ENCODE data around the gene DIPK1B. TPM values are rescaled to one million over a fixed set of nuclear protein-coding genes. Genes with fewer than 3 reads are reported as not detected.
"Not testable (repeated sequence)": the region's sequence is repeated elsewhere in the genome, so short reads cannot be mapped to it uniquely, and the experiment has no call there.

DIPK1B gene
- total RNA-seq, 1 donor from 2014 or later = 177 TPM

DNA sequence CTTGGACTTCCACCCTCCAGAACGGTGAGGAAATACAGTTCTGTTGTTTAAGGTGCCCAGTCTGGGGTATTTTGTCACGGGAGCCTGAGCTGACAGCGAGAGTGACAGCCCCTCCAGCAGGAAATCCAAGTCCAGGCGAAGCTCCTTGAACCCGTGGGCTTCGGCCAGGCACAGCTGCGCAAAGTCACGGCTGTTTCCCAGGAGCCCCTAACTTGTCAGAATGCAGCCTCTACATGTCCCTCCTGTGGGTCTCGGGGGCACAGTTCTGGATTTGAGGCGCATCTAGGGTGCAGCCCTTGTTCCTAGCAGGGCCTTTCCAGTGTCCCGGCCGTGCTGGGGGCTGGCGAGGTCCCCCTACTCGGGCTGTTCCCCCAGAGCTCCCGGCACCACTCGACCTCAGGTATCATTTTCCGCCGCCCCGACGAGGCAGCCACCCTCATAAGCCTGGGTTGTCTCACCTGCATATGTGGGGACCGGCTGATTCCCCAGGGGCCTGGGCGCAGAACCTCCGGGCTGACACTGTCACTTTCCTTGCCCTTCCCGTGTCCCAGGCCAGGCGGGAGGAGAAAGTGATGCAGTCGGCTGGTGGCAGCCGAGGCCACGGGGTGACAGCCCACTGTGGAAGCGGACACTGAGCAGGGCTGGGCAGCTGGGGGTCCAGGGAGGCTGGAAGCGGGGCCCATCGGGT lies 41.1 kb downstream of the DIPK1B start:
- DNase-seq (ENCODE audit: low read depth, low spot score) = no peak

DNA sequence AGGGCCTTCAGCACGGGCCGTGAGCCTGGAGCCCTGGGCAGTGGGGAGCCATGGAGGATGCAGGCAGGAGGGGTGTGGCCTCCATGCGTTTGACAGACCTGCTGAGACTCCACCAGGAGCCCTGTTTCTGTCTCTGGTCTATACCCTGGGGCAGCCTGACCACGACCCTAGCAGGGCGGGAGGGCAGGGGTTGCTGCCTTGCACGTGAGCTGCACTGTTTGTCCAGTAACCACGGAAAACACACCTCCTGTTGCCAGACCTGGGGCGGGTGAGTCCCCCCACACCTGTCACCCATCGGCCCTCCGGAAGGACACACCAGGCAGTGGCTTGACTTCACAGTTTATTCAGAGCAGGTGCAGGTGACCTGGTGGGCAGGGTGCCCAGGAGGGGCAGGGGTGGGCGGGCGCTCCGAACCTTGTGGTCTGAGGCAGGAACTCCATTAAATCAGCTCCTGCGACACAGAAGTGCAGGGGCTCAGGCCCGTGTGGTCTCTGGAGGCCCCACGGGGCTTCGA lies 41.7 kb downstream of the DIPK1B start:
- no peak for DNase-seq (ENCODE audit: low read depth, low spot score)

DNA sequence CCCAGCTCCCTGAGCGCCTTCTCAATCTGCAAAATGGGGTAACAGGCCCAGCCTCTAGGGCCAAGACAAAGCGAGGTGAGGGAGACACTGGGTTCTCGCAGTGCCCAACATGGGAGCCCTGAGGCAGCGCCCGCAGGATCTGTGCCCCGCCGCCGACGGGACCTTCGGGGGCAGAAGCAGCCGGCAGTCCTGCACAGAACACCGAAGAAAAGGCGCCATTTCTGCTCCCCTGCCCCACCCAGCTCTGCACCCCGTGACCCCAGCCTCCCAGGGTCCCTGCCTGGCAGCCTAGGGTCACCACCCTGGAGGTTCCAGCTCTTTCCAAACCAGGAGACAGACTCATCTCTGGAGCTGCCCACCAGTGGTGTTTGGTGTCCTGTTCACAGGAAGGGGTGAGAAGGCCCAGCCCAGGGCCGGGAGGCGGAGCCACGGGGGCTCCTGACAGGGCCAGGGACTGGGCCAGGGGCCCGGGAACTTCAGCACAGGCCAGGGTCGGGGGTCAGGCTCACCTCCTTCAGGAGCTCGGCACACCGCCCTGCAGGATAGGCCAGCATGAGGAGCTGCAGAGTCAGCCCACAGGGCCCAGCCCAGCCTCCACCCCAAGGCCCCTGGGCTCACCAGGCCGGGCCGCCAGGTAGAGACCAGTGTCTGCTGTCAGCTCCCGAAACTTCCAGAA lies 42.4 kb downstream of the DIPK1B start:
- no peak for DNase-seq (ENCODE audit: low read depth, low spot score)

DNA sequence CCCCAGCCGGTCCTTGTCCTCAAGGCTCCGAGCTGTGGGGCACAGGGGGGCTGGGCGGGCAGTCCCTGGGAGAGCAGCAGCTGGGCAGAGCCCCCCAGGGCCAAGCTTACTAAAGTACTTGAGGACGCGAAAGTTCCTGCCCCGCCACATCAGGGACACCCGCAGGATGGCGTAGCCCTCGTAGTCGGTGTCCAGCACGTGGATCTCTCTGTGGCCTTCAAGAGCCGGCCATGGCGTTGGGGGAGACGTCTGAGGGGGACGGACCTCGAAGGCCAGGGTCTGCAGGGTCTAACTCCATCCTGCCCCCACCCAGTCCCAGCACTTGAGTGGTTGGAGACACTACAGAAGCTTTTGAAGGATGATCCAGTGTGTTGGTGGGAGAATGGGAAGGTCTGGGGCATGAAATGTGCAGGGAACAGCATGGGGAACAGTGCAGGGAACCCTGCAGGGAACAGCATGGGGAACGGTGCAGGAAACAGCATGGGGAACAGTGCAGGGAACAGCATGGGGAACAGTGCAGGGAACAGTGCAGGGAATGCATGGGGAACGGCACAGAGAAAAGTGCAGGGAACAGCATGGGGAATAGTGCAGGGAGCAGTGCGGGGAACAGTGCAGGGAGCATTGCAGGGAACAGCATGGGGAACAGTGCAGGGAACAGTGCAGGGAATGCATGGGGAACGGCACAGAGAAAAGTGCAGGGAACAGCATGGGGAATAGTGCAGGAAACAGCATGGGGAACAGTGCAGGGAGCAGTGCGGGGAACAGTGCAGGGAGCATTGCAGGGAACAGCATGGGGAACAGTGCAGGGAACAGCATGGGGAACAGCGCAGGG lies 43.1 kb downstream of the DIPK1B start:
- not testable (repeated sequence) for DNase-seq (ENCODE audit: low read depth, low spot score)

DNA sequence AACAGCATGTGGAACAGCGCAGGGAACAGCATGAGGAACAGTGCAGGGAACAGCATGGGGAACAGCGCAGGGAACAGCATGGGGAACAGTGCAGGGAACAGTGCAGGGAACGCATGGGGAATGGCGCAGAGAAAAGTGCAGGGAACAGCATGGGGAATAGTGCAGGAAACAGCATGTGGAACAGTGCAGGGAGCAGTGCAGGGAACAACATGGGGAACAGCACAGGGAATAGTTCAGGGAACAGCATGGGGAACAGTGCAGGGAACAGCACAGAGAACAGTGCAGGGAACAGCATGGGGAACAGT lies 43.7 kb downstream of the DIPK1B start:
- DNase-seq (ENCODE audit: low read depth, low spot score) = no peak

DNA sequence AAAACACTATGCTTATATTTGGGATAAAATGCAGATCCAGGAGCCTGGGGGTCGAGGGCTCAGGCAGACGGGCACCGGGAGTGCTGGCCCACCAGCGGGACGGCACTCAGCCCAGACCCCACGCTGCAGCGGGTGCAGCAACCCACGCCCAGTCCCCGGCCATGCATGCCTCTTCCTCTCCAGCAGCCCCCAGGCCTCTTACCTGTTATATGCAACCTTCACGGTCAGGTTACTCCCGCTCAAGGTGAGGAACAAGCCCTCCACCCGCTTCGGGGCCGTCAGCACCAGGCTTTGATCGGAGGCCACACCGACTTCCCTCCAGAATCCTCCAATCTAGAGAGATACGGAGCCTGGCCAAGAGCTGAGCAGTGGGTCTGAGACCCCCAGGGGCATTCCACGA lies 44.5 kb downstream of the DIPK1B start:
- no peak for DNase-seq (ENCODE audit: low read depth, low spot score)

DNA sequence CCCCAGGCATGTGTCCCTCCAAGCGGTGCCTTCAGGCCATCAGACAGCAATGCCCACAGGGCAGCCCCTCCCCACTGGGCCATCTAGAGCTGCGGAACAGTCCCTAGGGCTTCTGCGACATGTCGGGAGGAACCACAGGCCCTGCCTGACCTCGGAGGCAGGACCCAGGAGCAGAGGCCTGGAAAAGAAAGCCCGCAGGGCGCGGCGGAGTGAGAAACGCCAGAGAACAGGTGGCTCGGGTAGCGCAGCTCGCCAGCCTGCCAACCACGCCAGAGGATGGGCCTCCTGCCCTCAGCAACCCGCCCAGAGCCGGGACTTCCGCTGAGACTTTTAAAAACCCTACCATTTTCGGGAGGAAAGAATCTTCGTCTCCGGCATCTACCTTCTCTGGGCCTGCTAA lies 45.0 kb downstream of the DIPK1B start:
- no peak for DNase-seq (ENCODE audit: low read depth, low spot score)

DNA sequence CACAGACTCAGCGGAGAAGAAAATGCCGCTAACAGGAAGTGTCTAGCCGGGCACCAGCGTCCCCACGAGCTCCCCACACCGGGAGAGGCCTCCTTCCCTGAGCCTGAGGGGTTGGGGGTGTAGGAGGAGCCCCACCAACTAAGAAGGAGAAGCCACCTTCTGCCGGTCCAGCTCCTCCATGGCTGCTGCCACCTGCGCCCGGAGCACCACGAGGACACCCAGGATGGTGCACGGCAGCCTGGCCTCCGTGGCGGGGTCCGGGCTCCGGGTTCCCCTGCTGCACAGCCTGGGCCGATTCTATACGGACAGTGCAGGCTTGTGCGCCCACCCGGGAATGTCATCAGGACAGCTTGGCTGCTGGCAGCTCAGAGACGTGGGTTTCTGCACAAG lies 45.4 kb downstream of the DIPK1B start:
- DNase-seq (ENCODE audit: low read depth, low spot score) = no peak

DNA sequence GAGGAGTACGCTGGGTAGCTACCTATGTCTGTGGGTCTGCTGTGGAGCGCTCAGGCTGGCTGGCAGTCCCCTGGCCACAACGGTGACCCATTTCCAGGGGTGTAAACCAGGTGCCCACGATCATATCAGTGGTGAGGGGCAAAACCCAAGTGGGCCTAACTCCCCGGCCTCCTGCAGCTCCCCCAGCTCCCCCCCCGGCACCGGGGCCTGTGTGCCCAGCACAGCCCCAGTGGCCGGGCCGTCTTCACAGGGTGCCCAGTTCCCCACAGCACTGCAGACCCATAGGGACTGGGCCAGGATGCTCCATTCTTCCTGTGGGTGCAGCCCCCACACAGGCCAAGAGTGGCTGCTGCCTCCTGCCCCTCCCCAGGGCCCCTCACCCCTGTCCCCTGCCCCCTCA lies 46.6 kb downstream of the DIPK1B start:
- DNase-seq (ENCODE audit: low read depth, low spot score) = no peak

DNA sequence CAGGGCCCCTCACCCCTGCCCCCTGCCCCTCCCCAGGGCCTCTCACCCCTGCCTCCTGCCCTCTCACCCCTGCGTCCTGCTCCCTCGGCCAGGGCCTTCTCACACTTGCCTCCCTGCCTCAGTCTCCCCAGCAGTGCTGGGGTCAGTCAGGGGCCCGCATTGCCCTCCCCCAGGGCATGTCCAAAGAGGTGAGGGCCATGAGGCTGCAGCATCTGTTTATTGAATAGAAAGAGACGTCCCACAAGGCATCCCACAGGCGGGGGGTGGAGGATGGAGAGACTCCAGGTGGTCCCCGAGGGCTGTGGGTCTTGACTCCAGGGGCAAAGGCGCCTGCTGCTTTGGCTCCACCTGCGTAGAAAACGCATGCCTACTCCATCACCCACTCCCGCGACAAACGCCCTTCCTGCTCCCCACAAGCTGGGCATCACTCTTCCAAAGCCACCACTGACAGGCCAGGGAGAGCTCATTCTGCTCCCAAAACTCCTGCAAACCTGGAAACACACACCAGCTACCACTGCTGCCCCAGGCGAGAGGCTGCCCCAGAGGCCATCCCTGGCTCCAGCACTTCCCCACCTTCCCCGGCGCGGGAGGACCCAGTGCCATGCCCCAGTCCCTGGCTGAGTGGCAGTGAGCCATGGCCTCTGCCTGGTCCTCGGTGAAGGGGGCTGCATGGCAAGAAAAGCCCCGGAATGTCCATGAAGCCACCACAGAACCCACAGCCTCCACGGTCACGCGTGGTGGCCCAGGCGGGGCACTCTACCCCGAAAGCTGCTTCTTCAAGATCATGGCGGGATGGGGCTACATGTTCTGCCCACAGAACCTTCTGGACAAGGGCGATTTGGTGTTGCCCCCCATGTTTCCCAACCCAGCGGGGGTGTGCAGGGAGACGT lies 47.3 kb downstream of the DIPK1B start:
- no peak for DNase-seq (ENCODE audit: low read depth, low spot score)

DNA sequence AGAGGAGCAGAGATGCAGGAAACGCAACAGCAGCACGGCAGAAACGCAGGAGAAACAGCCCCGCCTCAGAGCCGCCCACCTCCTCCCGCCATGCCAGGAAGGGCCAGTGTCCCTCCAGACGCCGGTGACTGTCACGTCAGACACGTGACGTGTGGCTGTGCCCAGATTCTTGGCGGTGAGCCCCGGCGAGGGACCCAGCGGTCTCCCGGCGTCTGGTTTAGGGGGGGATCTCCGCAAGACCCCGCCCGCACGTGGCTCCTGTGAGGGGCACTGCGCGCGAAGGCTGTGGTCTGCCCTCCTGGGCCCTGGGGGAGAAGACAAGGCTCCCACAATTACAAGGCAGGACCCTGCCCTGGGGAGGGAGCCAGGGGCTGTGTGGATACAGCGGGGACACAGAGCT lies 48.1 kb downstream of the DIPK1B start:
- no peak for DNase-seq (ENCODE audit: low read depth, low spot score)

DNA sequence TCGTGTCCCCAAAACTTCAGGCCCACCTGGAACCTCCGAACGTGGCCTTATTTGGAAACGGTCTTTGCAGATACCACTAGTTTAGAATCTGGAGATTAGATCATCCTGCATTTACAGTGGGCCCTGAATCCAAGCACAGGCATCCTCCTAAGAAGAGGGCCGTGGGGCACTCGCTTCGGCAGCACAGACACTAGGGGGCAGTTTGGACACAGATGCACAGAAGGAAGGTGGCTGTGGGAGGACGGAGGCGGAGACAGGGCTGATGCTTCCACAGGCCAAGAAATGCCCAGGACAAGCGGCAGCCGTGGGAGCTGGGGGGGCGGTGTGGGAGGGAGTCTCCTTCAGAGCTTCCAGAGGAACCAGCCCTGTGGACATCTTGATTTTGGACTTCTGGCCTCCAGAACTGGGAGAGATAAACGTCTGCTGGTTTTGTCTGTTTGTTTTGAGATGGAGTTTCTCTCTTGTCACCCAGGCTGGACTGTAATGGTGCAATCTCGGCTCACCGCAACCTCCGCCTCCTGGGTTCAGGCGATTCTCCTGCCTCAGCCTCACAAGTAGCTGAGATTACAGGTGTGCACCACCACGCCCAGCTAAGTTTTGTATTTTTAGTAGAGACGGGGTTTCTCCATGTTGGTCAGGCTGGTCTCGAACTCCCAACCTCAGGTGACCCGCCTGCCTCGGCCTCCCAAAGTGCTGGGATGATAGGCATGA lies 48.6 kb downstream of the DIPK1B start:
- peak; percentile 26 for DNase-seq (ENCODE audit: low read depth, low spot score)

DNA sequence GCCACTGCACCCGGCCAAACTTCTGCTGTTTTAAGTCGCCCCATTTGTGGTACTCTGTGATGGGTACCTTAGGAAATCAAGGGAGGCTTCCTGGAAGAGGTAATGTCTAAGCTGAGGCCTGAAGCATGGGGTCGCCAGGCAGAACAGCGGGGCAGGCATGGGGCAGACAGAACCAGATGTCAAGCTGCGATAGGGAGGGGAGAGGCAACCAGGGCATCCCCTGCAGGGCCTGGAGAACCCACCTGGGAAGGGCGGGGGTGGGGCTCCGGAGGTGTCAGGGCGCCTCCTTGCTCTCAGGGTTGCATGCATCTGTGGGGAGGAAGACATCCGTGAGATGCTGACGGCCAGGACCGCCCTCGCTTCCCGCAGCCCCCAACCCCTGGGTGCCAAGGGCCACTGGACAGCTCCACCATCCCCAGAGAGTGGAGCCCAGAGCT lies 49.2 kb downstream of the DIPK1B start:
- no peak for DNase-seq (ENCODE audit: low read depth, low spot score)

DNA sequence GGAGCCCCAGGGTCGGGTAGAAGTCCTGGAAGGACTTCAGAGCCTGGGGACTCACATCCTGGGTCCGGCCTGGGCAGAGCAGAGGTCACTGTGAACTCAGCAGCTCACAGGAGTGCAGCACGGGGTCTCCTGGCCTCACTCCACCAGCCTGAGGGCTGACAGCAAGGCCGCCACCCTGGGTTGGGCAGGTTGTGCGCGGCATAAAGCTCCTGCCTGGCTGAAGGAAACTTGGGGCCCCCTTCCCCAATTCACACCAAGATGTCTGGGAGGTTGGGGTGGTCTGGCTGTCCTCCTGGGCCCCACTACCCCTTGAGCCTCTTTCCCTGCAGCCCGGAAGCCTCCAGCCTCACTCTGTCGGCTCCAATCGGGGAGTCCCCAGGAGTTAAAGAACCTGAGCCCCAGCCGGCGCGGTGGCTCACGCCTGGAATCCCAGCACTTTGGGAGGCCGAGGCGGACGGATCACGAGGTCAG lies 49.9 kb downstream of the DIPK1B start:
- DNase-seq (ENCODE audit: low read depth, low spot score) = no peak

DNA sequence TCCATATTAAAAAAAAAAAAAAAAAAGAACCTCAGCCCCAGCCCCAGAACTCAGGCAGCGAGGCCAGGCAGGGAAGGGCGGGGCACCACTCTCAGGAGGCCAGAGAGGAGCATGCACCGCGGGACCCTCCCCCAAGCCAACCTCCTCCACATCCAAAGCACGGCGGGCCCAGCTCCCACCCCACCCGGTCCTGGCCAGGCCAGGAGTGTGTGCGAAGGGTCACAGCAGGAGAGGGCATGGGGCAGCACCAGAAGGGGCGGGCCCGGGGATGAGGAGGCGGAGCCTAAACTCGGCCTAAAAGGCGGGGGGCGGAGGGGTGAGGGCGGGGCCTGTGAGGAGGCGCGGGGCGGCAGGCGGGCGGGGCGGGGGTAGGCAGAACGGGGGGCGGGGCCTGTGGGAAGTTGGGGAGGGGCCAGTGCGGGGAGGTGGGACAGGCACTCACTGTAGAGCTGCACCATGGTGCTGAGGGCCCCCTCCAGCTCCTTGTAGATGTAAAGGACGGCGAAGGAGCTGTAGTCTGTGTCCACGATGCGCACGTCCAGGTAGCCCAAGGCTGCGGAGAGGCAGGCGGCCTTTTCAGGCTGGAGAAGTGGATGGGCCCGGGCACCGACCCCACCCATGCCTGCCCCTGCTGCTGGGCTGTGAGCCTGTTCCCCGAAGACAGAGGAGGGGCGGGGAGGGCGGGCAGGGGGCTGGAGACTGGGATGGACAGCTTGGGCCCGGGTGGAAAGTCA lies 50.7 kb downstream of the DIPK1B start:
- DNase-seq (ENCODE audit: low read depth, low spot score) = no peak

DNA sequence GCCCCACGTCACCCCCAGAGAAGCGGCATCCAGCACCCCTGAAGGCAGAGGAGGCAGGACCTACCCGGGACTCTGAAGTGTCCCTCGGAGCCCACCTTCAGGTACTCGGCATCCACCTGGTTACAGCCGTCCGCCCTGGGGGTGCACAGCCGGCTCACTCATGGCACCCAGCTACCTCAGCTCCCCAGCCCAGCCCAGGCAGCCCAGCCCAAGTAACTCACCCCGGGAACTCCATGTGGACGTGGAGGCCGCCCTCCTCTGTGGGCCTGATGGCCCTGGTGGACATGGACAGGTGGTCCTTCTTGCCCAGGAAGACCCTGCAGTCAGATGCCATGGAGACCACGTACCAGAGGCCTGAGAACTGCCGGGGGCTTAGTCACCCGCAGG lies 51.3 kb downstream of the DIPK1B start:
- DNase-seq (ENCODE audit: low read depth, low spot score) = no peak

DNA sequence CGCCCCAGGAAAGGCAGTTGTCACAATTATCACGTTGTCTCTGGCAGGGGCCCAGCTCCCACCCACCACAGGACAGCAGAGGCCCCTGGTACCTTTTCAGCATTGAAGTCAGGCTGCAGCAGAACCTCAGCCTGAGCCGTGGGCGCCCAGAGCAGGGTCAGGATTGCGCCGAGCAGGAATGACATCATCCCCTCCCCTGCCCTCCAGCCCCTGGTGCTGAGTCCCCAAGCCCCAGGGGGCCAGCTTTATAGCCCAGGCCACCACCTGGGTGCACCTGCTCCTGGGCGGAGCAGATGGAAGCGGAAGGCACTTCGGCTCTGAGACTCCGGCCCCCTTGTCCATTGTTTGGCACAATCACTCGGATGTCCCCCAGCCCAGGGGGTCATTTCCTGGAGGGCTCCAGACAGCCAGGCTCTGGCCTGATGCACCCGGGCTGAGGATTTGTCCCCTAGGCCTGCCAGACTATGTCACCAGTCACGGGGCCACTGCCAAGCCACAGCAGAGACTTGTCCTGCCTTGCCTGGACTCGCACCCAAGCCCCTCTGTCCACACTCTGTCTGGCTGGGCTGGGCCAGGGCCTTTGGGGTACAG lies 52.0 kb downstream of the DIPK1B start, which contains the start of gene LCN15:
LCN15 (minus strand) TSS at position 218 of the 591 bp plus-strand sequence; CDS start at position 188, 30 bp downstream.
- no peak for DNase-seq (ENCODE audit: low read depth, low spot score)

DNA sequence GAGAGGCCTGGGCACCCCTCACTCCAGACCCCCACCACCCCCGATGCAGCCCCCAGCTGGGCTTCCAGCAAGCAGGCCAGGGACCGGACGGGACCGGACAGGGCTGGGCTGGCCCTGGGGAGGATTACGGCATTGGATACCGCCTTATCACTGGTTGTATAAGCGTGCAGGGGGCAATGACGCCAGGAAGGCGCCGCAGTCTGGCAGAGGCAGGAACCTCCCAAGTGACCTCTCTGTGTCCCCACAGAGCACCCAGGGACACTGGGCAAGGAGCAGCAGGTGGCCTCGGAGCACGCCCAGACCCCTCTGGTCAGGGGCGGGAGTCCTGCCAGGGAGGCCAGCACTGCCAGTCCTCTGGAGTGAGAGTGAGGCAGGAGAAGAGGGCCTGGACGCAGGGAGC lies 52.7 kb downstream of the DIPK1B start:
- no peak for DNase-seq (ENCODE audit: low read depth, low spot score)

DNA sequence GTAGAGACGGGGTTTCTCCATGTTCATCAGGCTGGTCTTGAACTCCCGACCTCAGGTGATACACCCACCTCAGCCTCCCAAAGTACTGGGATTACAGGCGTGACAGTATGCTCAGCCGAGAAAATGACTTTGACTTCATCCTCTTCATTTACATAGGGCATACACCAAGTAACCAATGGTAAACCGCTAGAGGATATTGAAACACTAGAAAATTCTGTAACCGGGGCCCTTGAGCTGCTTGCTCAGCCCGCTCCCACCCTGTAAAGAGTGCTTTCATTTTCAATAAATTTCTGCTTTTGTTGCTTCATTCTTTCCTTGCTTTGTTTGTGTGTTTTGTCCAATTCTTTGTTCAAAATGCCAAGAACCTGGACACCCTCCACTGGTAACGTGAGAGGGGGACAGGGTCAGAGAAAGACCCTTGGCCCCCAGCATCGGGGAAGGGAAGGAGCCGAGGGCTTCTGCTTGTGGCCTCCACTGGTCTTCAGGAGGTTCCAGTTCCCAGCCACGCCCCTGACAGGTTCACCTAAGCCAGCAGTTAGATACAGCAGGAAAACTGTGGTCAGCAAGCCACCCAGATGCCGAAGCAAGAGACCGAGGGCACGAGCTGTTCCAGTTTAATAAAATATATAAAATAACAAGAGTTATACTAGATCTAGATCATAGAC lies 53.5 kb downstream of the DIPK1B start:
- DNase-seq (ENCODE audit: low read depth, low spot score) = not testable (repeated sequence)

Data from pulmonary artery endothelial cell (primary cell).